ENCODE results near the gene ALAS1. TPM values are rescaled to one million over a fixed set of nuclear protein-coding genes. Genes with fewer than 3 reads are reported as not detected.

ALAS1 gene
- total RNA-seq, 1 experiment from 2014 or later, result 53.1 TPM

DNA sequence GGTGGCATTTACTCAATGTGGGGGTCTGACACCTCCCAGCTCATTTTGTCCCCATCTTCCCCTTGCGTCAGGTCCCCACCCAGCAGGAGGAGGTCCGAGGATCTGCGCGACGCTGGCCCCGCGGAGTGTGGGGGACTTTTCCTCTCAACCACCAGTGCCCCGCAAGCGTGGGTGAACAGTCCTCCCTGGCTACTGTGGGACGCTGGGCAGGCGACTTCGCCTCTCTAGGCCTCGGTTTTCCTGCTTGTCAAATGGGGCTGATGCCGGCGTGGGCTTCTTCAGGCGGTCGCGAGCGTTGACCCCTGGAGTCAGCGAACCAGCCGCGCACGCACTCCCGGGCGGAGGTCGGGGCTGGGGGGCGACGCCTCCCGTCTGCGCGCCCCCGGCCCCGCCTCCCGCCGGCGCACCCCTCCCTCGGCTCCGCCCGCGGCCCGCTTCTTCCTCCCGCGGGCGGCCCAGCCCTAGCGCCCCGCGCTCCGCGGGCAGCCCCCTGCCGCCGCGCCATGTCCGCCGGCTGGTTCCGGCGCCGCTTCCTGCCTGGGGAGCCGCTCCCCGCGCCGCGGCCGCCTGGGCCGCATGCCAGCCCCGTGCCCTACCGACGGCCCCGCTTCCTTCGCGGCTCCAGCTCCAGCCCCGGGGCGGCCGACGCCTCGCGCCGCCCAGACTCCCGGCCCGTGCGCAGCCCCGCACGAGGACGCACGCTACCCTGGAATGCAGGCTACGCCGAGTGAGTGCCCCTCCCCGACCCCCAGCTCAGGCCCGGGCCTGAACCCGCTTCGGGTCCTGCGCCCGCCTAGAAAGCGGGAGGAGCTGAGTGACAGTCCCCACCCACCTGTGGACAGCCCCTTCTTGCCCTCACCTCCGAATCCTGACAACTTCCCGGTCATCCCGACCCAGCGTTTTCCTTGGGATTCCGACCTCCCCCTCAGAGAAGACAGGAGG, 47.6 kb downstream of the ALAS1 start, which contains the start of gene PPM1M:
Gene PPM1M, plus strand, starts transcription at position 438 of the 942 bp plus-strand sequence. Its CDS starts 66 bp downstream, at position 504.
- H3K4me1 Mint-ChIP-seq (ENCODE audit: low read depth, unreplicated experiment), result peaks cover 3% of the 10 kb centered on the region
- no TSS peak for BruUV-seq (replicated peaks)
- Histone ChIP-seq H3K4me3 (ENCODE audit: low read depth, low read length) (peak within 1 kb of the TSS; percentile 60), H3K27me3 (replicated peaks; ENCODE audit: control insufficient read depth, insufficient read depth, low read length) (no peaks in the 10 kb centered on the region), H3K36me3 (ENCODE audit: control insufficient read depth, insufficient read depth, low read length) (no peaks in the 10 kb centered on the region; the same call in 1 of the 2 replicates), H3K9me3 (no peaks in the 10 kb centered on the region), H3K4me1 (peaks cover 10% of the 10 kb centered on the region)
- ChIA-PET CTCF (interaction anchor here (0.7 to 1.4 kb wide), 4 partner anchors 8 to 90 kb away, joined by 3 to 5 read pairs (median 4); partner anchors contain the start of gene WDR82), POLR2A (interaction anchor here (0.5 to 1.3 kb wide), 3 partner anchors 33 to 44 kb away, joined by 3 to 4 read pairs (median 4); partner anchors contain the start of gene WDR82)
- H3K27me3 Mint-ChIP-seq (ENCODE audit: insufficient read depth, unreplicated experiment), result no peaks in the 10 kb centered on the region
- H3K27ac Mint-ChIP-seq (ENCODE audit: unreplicated experiment), result peak within 1 kb of the TSS; percentile 57
- peak within 1 kb of the TSS; percentile 72 for H3K4me3 Mint-ChIP-seq (ENCODE audit: unreplicated experiment)
- intact Hi-C loops (cut with micrococcal nuclease; ENCODE audit: unreplicated experiment), result no loop called here
- TF ChIP-seq, protein P1, sequence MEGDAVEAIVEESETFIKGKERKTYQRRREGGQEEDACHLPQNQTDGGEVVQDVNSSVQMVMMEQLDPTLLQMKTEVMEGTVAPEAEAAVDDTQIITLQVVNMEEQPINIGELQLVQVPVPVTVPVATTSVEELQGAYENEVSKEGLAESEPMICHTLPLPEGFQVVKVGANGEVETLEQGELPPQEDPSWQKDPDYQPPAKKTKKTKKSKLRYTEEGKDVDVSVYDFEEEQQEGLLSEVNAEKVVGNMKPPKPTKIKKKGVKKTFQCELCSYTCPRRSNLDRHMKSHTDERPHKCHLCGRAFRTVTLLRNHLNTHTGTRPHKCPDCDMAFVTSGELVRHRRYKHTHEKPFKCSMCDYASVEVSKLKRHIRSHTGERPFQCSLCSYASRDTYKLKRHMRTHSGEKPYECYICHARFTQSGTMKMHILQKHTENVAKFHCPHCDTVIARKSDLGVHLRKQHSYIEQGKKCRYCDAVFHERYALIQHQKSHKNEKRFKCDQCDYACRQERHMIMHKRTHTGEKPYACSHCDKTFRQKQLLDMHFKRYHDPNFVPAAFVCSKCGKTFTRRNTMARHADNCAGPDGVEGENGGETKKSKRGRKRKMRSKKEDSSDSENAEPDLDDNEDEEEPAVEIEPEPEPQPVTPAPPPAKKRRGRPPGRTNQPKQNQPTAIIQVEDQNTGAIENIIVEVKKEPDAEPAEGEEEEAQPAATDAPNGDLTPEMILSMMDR (IDR thresholded peaks at IDR 0.05; ENCODE audit: insufficient read depth in 1 of 2, low read depth in 1 of 2, low read length in 1 of 2, severe bottlenecking in 1 of 2, unreplicated experiment in 1 of 2), result no peak
- peaks cover 53% of the 10 kb centered on the region for H3K36me3 Mint-ChIP-seq (ENCODE audit: insufficient read depth, unreplicated experiment)
- peak; percentile 69 to 72 for DNase-seq
- no peaks in the 10 kb centered on the region for H3K9me3 Mint-ChIP-seq (ENCODE audit: unreplicated experiment)

DNA sequence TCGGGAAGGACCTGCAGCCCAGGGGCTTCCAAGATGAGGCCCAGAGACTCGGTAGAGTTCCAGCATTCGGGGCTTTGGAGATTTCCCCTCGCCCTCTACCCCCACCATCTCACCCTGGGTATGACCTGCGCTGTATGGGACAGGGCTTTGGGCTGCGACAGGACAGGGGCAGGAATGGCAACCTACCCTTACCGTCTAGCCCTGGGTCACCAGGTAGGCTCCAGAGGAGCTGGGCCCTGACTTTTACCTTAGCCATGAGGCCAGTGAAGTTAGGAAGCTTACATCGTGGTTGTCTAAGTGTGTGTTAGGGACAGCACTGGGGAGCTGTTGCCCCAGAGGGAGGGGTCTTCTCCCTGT, 48.3 kb downstream of the ALAS1 start:
- H3K9me3 Mint-ChIP-seq (ENCODE audit: unreplicated experiment), result no peaks in the 10 kb centered on the region
- ChIA-PET POLR2A (no interaction called here), CTCF (interaction anchor here (1.1 to 1.4 kb wide), 2 partner anchors 8 to 44 kb away, joined by 3 read pairs; no protein-coding TSS in a partner anchor)
- no peaks in the 10 kb centered on the region for H3K27me3 Mint-ChIP-seq (ENCODE audit: insufficient read depth, unreplicated experiment)
- BruUV-seq (replicated peaks), result no TSS peak
- peak overlapping the region; percentile 57 for H3K27ac Mint-ChIP-seq (ENCODE audit: unreplicated experiment)
- DNase-seq, result no peak
- peaks cover 60% of the 10 kb centered on the region for H3K36me3 Mint-ChIP-seq (ENCODE audit: insufficient read depth, unreplicated experiment)
- Histone ChIP-seq H3K9me3 (no peaks in the 10 kb centered on the region), H3K4me1 (peaks cover 10% of the 10 kb centered on the region), H3K27me3 (replicated peaks; ENCODE audit: control insufficient read depth, insufficient read depth, low read length) (no peaks in the 10 kb centered on the region), H3K36me3 (ENCODE audit: control insufficient read depth, insufficient read depth, low read length) (no peaks in the 10 kb centered on the region; the same call in 1 of the 2 replicates), H3K4me3 (ENCODE audit: low read depth, low read length) (peak overlapping the region; percentile 60)
- H3K4me1 Mint-ChIP-seq (ENCODE audit: low read depth, unreplicated experiment), result no peaks in the 10 kb centered on the region
- TF ChIP-seq, protein P1 (IDR thresholded peaks at IDR 0.05; ENCODE audit: insufficient read depth in 1 of 2, low read depth in 1 of 2, low read length in 1 of 2, severe bottlenecking in 1 of 2, unreplicated experiment in 1 of 2), result no peak
- H3K4me3 Mint-ChIP-seq (ENCODE audit: unreplicated experiment), result peak overlapping the region; percentile 72
- intact Hi-C loops (cut with micrococcal nuclease; ENCODE audit: unreplicated experiment), result no loop called here

DNA sequence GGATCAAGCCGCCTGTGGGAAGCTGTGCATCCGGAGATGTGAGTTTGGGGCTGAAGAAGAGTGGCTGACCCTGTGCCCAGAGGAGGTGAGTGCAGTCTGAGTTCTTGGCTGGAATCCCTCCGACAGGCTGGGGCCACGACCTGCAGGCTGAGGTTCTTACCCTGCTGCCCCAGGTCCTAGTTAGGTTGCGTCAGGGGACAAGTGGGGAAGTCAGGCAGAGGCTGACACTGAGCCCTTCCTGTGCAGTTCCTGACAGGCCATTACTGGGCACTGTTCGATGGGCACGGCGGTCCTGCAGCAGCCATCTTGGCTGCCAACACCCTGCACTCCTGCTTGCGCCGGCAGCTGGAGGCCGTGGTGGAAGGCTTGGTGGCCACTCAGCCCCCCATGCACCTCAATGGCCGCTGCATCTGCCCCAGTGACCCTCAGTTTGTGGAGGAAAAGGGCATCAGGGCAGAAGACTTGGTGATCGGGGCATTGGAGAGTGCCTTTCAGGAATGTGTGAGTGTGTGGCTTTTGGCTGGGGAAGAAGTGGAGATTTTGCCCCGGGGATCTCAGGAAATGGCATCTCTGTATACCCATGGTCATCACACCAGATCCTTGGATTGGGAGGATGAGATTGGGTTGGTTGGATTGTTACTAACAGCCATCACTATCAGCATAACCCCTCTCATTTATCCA, 48.9 kb downstream of the ALAS1 start:
- BruUV-seq (replicated peaks), result TSS peak; percentile 25
- Histone ChIP-seq H3K36me3 (ENCODE audit: control insufficient read depth, insufficient read depth, low read length) (no peaks in the 10 kb centered on the region; the same call in 1 of the 2 replicates), H3K4me1 (peaks cover 10% of the 10 kb centered on the region), H3K4me3 (ENCODE audit: low read depth, low read length) (no peak overlapping the region), H3K9me3 (no peaks in the 10 kb centered on the region), H3K27me3 (replicated peaks; ENCODE audit: control insufficient read depth, insufficient read depth, low read length) (no peaks in the 10 kb centered on the region)
- CTCF ChIA-PET, result interaction anchor here (1.4 kb wide), 1 partner anchor 43 kb away, joined by 3 read pairs; no protein-coding TSS in a partner anchor
- intact Hi-C loops (cut with micrococcal nuclease; ENCODE audit: unreplicated experiment), result no loop called here
- TF ChIP-seq, protein P1 (IDR thresholded peaks at IDR 0.05; ENCODE audit: insufficient read depth in 1 of 2, low read depth in 1 of 2, low read length in 1 of 2, severe bottlenecking in 1 of 2, unreplicated experiment in 1 of 2), result no peak
- peaks cover 66% of the 10 kb centered on the region for H3K36me3 Mint-ChIP-seq (ENCODE audit: insufficient read depth, unreplicated experiment)
- POLR2A ChIA-PET, result no interaction called here
- H3K27ac Mint-ChIP-seq (ENCODE audit: unreplicated experiment), result peak overlapping the region; percentile 57
- no peaks in the 10 kb centered on the region for H3K27me3 Mint-ChIP-seq (ENCODE audit: insufficient read depth, unreplicated experiment)
- DNase-seq, result no peak
- H3K4me1 Mint-ChIP-seq (ENCODE audit: low read depth, unreplicated experiment), result no peaks in the 10 kb centered on the region
- no peaks in the 10 kb centered on the region for H3K9me3 Mint-ChIP-seq (ENCODE audit: unreplicated experiment)
- peak overlapping the region; percentile 48 for H3K4me3 Mint-ChIP-seq (ENCODE audit: unreplicated experiment)

All from Caco-2 (cell line).